ENCODE results near the gene OR6C3. TPM values are rescaled to one million over a fixed set of nuclear protein-coding genes. Genes with fewer than 3 reads are reported as not detected.
"Not testable (repeated sequence)": the region's sequence is repeated elsewhere in the genome, so short reads cannot be mapped to it uniquely, and the experiment has no call there.

The OR6C3 gene
- total RNA-seq, 3 donors from 2014 or later: not detected

DNA sequence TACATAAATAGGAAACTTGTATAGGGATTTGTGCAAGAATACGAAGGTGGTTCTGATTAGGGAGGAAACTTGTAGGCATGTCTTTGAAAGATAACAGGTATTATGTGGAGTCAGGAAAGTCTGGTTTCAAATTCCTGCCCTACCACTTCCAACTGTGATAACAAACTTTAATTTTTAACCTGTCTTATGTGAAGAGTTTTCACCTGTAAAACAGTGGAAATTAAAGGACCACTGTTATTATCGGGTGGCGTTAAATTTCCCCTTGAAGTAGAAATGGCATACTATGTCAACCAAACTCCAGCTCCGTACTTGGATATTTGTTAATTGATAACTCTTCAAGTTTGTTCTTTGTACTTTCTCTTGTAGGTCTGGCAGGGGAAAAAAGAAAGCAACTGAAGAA lies 10.3 kb upstream of the OR6C3 start:
- Histone ChIP-seq H3K27me3 (no peaks in the 10 kb centered on the region), H3K4me3 (no peak overlapping the region), H3K4me1 (no peaks in the 10 kb centered on the region), H3K36me3 (no peaks in the 10 kb centered on the region), H3K9me3 (peaks cover 0 to 3% of the 10 kb centered on the region in 2 donors), H3K27ac (no peak overlapping the region)
- no peak for DNase-seq (ENCODE audit: low spot score in 2 of 2)
- TF ChIP-seq, protein P1, sequence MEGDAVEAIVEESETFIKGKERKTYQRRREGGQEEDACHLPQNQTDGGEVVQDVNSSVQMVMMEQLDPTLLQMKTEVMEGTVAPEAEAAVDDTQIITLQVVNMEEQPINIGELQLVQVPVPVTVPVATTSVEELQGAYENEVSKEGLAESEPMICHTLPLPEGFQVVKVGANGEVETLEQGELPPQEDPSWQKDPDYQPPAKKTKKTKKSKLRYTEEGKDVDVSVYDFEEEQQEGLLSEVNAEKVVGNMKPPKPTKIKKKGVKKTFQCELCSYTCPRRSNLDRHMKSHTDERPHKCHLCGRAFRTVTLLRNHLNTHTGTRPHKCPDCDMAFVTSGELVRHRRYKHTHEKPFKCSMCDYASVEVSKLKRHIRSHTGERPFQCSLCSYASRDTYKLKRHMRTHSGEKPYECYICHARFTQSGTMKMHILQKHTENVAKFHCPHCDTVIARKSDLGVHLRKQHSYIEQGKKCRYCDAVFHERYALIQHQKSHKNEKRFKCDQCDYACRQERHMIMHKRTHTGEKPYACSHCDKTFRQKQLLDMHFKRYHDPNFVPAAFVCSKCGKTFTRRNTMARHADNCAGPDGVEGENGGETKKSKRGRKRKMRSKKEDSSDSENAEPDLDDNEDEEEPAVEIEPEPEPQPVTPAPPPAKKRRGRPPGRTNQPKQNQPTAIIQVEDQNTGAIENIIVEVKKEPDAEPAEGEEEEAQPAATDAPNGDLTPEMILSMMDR (IDR thresholded peaks at IDR 0.05): no peak
- TF ChIP-seq POLR2A (IDR thresholded peaks at IDR 0.05): no peak
- no peak for TF ChIP-seq POLR2AphosphoS5 (IDR thresholded peaks at IDR 0.05)
- intact Hi-C loops (cut with DNase I; ENCODE audit: low total_unique reads): no loop called here

DNA sequence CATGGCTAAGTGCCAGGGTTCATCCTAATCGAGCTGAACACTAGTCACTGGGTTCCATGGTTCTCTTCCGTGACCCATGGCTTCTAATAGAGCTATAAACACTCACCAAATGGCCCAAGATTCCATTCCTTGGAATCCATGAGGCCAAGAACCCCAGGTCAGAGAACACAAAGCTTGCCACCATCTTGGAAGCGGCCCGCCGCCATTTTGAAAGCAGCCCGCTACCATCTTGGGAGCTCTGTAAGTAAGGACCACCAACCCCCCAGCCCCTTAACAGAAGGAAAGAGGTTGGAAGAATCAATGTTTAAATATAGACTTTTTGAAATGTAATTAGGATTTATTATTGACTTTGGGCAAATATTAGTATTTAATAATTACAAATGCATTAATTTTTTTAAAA lies 4.7 kb upstream of the OR6C3 start:
- intact Hi-C loops (cut with DNase I; ENCODE audit: low total_unique reads): not testable (repeated sequence)

DNA sequence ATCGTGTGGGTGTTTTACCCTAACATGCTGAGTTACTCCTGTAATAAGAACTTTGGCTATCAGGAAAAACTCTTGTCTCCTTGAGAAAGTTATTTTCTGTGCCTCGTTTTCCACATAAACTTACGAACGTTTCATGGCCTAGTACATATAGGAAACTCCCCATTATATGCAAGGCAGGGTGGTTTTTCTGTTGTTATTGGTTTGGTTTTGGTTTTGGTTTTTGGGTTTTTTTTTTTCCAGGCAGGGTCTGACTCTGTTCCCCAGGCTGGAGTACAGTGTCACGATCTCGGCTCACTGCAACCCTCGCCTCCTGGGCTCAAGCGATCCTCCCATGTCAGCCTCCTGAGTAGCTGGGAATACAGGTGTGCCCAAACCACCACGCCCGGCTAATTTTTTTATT lies 5.5 kb downstream of the OR6C3 start:
- no peaks in the 10 kb centered on the region for H3K9me3 ChIP-seq
- no peaks in the 10 kb centered on the region for H3K27me3 ChIP-seq
- no peak overlapping the region for H3K4me3 ChIP-seq
- no peak overlapping the region for H3K27ac ChIP-seq
- intact Hi-C loops (cut with DNase I; ENCODE audit: low total_unique reads): loop anchor here (5.0 kb wide), 1 partner anchor 654 kb away; no protein-coding TSS in a partner anchor
- no peaks in the 10 kb centered on the region for H3K36me3 ChIP-seq
- DNase-seq (ENCODE audit: low spot score in 2 of 2): no peak
- TF ChIP-seq, protein P1 (IDR thresholded peaks at IDR 0.05): no peak
- TF ChIP-seq POLR2AphosphoS5 (IDR thresholded peaks at IDR 0.05) (no peak), POLR2A (IDR thresholded peaks at IDR 0.05) (no peak)
- no peaks in the 10 kb centered on the region for H3K4me1 ChIP-seq

More for the DNA sequence above, 4.7 kb upstream of the OR6C3 start:
- not testable (repeated sequence) for H3K27me3 ChIP-seq; DNase-seq (ENCODE audit: low spot score in 2 of 2); H3K9me3 ChIP-seq; H3K27ac ChIP-seq; H3K36me3 ChIP-seq; H3K4me1 ChIP-seq; H3K4me3 ChIP-seq

DNA sequence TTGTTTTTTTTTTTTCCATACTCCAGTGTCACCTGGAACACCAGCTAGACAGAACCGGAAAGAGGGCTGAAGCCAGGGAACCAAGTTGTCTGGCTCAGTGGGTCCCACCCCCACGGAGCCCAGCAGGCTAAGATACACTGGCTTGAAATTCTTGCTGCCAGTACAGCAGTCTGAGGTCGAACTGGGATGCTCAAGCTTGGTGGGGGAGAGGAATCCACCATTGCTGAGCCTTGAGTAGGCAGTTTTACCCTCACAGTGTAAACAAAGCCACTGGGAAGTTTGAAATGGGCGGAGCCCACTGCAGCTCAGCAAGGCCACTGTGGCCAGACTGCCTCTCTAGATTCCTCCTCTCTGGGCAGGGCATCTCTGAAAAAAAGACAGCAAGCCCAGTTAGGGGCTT lies 24.8 kb downstream of the OR6C3 start:
- H3K27ac ChIP-seq; intact Hi-C loops (cut with DNase I; ENCODE audit: low total_unique reads); DNase-seq (ENCODE audit: low spot score in 2 of 2); H3K27me3 ChIP-seq; H3K4me1 ChIP-seq; H3K36me3 ChIP-seq; H3K4me3 ChIP-seq; H3K9me3 ChIP-seq: not testable (repeated sequence)

DNA sequence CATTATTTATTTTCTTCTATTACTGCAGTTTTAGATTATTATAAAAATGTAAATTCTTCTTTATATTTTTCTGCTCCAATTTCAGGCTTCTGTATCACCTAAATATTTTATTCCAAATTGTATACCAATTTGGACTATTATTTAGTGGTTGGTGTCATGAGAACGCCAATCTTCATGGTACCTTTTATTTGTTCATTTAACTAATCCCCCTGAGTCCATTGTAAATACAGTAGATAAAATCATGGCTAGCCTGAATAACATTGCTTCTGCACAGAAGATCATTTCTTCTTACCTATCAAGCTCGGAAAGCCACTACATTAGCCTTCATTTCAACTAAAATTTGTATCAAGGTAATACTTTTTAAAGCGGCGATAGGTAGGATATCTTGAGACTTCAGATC lies 32.1 kb downstream of the OR6C3 start, which contains the start of gene OR6C75:
TSS of gene OR6C75 (plus strand) at position 301 of the 400 bp plus-strand sequence. CDS start 2,136 bp downstream, outside the sequence.
- intact Hi-C loops (cut with DNase I; ENCODE audit: low total_unique reads): no loop called here
- no peak for DNase-seq (ENCODE audit: low spot score in 2 of 2)
- no peaks in the 10 kb centered on the region for H3K9me3 ChIP-seq
- TF ChIP-seq, protein P1 (IDR thresholded peaks at IDR 0.05): no peak
- TF ChIP-seq POLR2AphosphoS5 (IDR thresholded peaks at IDR 0.05): no peak
- no peak for TF ChIP-seq POLR2A (IDR thresholded peaks at IDR 0.05)
- no peaks in the 10 kb centered on the region for H3K27me3 ChIP-seq
- H3K4me1 ChIP-seq: no peaks in the 10 kb centered on the region
- no peak within 1 kb of the TSS for H3K4me3 ChIP-seq
- no peaks in the 10 kb centered on the region for H3K36me3 ChIP-seq
- no peak within 1 kb of the TSS for H3K27ac ChIP-seq

DNA sequence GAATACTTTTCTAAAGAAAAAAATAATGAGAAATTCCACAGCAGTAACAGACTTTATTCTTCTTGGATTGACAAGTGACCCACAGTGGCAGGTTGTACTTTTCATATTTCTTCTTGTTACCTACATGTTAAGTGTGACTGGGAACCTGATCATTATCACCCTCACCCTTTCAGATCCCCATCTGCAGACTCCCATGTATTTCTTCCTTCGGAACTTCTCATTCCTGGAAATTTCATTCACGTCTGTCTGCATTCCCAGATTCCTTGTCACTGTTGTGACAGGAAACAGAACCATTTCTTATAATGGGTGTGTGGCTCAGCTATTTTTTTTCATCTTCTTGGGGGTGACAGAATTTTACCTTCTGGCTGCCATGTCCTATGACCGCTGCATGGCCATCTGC lies 34.5 kb downstream of the OR6C3 start:
- intact Hi-C loops (cut with DNase I; ENCODE audit: low total_unique reads): no loop called here
- Histone ChIP-seq H3K4me3 (no peak overlapping the region), H3K27ac (no peak overlapping the region), H3K27me3 (no peaks in the 10 kb centered on the region), H3K9me3 (no peaks in the 10 kb centered on the region), H3K36me3 (no peaks in the 10 kb centered on the region), H3K4me1 (no peaks in the 10 kb centered on the region)
- no peak for DNase-seq (ENCODE audit: low spot score in 2 of 2)
- TF ChIP-seq POLR2AphosphoS5 (IDR thresholded peaks at IDR 0.05): no peak
- TF ChIP-seq, protein P1 (IDR thresholded peaks at IDR 0.05): no peak
- TF ChIP-seq POLR2A (IDR thresholded peaks at IDR 0.05): no peak

All from breast epithelium (tissue), 4 donors.